Body of pancreas (tissue), 4 donors: ENCODE measurements around the gene ADRM1. TPM values are rescaled to one million over a fixed set of nuclear protein-coding genes. Genes with fewer than 3 reads are reported as not detected.

ENCODE experiments used
- ATAC-seq: fragments of 150-250 bp; one replicate; pipeline ENCODE4 v1.9.1; 2016
- DNase-seq, 4 donors: peaks; one replicate each; pipeline ENCODE4 v3.0.0-alpha.2; 2019
- H3K27ac ChIP-seq, 4 donors: fragments of 200-600 bp; sonication (generic); 1 replicate in 3 of 4; 2 replicates in 1 of 4; pipeline versions ENCODE4 v1.5.1 to v1.6.1; 2016 to 2019; ENCODE audit warnings: mild to moderate bottlenecking in 1 of 4, mixed read lengths in 1 of 4, moderate library complexity in 1 of 4
- H3K27me3 ChIP-seq, 2 donors: fragments of 200-600 bp; sonication (generic); one replicate each; pipeline ENCODE4 v1.6.0; 2016; ENCODE audit warnings: mild to moderate bottlenecking in 1 of 2
- H3K36me3 ChIP-seq, 2 donors: fragments of 200-600 bp; sonication (generic); replicated peaks in 1 of 2; 2 replicates each; pipeline ENCODE4 v1.5.1; 2016; ENCODE audit warnings: low read depth in 2 of 2; ENCODE audit not compliant: insufficient read depth in 1 of 2
- H3K4me1 ChIP-seq: fragments of 200-600 bp; sonication (generic); one replicate; pipeline ENCODE4 v1.6.0; 2016
- H3K4me3 ChIP-seq, 2 donors: fragments of 200-600 bp; sonication (generic); 1 replicate in 1 of 2; 2 replicates in 1 of 2; pipeline ENCODE4 v1.5.1; 2016 to 2019
- H3K9me3 ChIP-seq, 3 donors: fragments of 200-600 bp; sonication (generic); 1 replicate in 2 of 3; 2 replicates in 1 of 3; pipeline ENCODE4 v1.5.1; 2016
- POLR2A ChIP-seq, 3 donors: fragments of 450-650 bp; IDR thresholded peaks; one replicate each; pipeline ENCODE4 v1.6.1; 2016; ENCODE audit warnings: antibody characterized with exemption in 3 of 3, mild to moderate bottlenecking in 2 of 3
- WGBS, 2 donors: methylation state at CpG; one replicate each; pipeline ENCODE4 v1.1.5; 2017; 5-methylcytosine and 5-hydroxymethylcytosine counted together
- intact Hi-C: fragments of 100-400 bp; cut with DNase I; formaldehyde crosslinking; loops from one replicate; pipeline ENCODE4 v1.15.1; 2023
- total RNA-seq, 2 donors: library from RNA; depleted of rRNA; stranded (reverse); fragments of >200 nt; gene quantifications; one replicate each; pipeline ENCODE4 v1.1.0, GENCODE V29; 2016
- TF ChIP-seq, protein P1 (sequence below), 7 experiments: fragments of 450-650 bp in 4 of 7; fragments of 200-600 bp in 3 of 7; sonication (generic) in 3 of 7; IDR thresholded peaks; one replicate each; pipeline ENCODE4 v1.5.1; 2016 to 2019; ENCODE audit warnings: antibody characterized with exemption in 7 of 7

Gene ADRM1
- total RNA-seq, 2 donors from 2014 or later = 79.9 to 104 TPM

DNA sequence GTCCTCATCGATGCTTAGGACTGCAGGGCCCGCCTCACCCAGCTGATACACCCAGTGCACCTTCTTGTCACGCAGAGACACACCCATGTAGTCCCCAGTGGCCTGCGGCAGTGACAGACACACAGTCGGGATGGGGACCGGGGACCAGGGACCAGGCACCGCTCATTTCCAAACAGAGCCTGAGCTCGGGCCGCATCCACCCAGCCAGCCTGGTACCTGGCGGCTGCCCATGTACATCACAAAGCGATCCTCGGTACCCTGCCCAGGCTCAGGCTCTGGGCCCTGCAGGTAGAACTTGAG, 11.5 kb downstream of the ADRM1 start:
- no peak for TF ChIP-seq POLR2A (IDR thresholded peaks at IDR 0.05)
- TF ChIP-seq, protein P1, sequence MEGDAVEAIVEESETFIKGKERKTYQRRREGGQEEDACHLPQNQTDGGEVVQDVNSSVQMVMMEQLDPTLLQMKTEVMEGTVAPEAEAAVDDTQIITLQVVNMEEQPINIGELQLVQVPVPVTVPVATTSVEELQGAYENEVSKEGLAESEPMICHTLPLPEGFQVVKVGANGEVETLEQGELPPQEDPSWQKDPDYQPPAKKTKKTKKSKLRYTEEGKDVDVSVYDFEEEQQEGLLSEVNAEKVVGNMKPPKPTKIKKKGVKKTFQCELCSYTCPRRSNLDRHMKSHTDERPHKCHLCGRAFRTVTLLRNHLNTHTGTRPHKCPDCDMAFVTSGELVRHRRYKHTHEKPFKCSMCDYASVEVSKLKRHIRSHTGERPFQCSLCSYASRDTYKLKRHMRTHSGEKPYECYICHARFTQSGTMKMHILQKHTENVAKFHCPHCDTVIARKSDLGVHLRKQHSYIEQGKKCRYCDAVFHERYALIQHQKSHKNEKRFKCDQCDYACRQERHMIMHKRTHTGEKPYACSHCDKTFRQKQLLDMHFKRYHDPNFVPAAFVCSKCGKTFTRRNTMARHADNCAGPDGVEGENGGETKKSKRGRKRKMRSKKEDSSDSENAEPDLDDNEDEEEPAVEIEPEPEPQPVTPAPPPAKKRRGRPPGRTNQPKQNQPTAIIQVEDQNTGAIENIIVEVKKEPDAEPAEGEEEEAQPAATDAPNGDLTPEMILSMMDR (IDR thresholded peaks at IDR 0.05) = no peak
- Histone ChIP-seq H3K4me3 (no peak overlapping the region), H3K36me3 (peaks cover 0 to 13% of the 10 kb centered on the region in 2 donors), H3K4me1 (no peaks in the 10 kb centered on the region), H3K27me3 (no peaks in the 10 kb centered on the region), H3K27ac (no peak overlapping the region), H3K9me3 (no peaks in the 10 kb centered on the region)
- ATAC-seq (no peak), DNase-seq (no peak)
- intact Hi-C loops = no loop called here
- 89 to 100% methylated on average over 10 to 12 of the region's 12 CpGs for WGBS, 2 donors

DNA sequence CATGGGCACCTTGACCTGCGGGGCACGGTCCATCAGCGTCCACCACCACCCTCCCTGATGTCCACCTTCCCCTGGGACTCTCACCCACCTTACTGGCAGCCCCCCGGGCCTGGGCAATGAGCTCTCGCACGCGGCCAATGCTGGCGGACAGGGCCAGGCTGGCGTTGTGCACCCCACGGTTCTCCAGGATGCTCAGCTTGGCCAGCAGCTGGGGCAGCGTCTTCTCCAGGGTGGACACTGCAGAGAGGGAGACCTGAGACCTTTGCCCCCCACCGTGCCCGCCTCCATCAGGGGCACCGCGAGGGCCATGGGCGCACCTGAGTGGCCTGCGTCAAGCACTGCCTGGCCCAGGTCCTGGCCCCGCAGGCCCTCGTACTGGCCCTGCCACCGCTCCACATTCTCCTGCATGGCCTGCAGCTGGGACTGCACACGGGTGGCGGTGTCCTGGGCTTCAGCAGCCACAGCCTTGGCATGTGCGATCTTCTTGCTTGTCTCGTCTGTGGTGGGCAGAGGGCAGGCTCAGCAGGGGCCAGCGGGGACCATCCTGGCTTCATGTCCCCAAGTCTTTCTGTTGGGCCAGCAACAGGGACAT, 12.0 kb downstream of the ADRM1 start:
- ATAC-seq = no peak
- no peak overlapping the region for H3K27ac ChIP-seq
- H3K36me3 ChIP-seq = peaks cover 0 to 13% of the 10 kb centered on the region in 2 donors
- no peaks in the 10 kb centered on the region for H3K27me3 ChIP-seq
- 91 to 94% methylated on average over 8 to 19 of the region's 25 CpGs for WGBS, 2 donors
- H3K9me3 ChIP-seq = no peaks in the 10 kb centered on the region
- H3K4me1 ChIP-seq = no peaks in the 10 kb centered on the region
- intact Hi-C loops = no loop called here
- no peak overlapping the region for H3K4me3 ChIP-seq
- no peak for DNase-seq
- TF ChIP-seq POLR2A (IDR thresholded peaks at IDR 0.05) = no peak
- TF ChIP-seq, protein P1 (IDR thresholded peaks at IDR 0.05) = no peak

DNA sequence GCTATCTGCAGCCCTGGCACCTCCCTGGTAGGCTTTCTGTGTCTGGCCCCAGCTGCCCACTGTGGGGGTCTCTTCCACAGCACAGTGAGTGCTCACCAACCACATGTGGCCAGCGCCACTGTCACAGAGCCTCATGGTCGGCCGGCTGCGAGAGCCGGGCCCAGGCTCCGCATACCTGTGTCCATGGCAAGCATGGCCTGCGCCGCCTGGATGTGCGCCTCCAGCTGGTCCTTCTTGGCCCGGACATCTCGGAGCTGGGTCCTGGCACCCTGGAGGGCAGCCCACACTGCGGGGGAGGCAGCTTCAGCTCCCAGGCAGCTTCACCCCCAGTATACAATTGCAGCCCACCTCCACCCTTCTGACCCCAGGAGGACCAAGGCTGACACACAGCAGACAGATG, 13.0 kb downstream of the ADRM1 start:
- 96% methylated on average over 12 of the region's 12 CpGs; no CpG with 5 or more reads in 1 of the 2 donors for WGBS, 2 donors
- intact Hi-C loops = no loop called here
- TF ChIP-seq, protein P1 (IDR thresholded peaks at IDR 0.05) = no peak
- no peak for TF ChIP-seq POLR2A (IDR thresholded peaks at IDR 0.05)
- no peak for ATAC-seq
- H3K9me3 ChIP-seq = no peaks in the 10 kb centered on the region
- no peak for DNase-seq
- no peaks in the 10 kb centered on the region for H3K4me1 ChIP-seq
- no peak overlapping the region for H3K4me3 ChIP-seq
- no peak overlapping the region for H3K27ac ChIP-seq
- no peaks in the 10 kb centered on the region for H3K27me3 ChIP-seq
- peaks cover 0 to 13% of the 10 kb centered on the region in 2 donors for H3K36me3 ChIP-seq

DNA sequence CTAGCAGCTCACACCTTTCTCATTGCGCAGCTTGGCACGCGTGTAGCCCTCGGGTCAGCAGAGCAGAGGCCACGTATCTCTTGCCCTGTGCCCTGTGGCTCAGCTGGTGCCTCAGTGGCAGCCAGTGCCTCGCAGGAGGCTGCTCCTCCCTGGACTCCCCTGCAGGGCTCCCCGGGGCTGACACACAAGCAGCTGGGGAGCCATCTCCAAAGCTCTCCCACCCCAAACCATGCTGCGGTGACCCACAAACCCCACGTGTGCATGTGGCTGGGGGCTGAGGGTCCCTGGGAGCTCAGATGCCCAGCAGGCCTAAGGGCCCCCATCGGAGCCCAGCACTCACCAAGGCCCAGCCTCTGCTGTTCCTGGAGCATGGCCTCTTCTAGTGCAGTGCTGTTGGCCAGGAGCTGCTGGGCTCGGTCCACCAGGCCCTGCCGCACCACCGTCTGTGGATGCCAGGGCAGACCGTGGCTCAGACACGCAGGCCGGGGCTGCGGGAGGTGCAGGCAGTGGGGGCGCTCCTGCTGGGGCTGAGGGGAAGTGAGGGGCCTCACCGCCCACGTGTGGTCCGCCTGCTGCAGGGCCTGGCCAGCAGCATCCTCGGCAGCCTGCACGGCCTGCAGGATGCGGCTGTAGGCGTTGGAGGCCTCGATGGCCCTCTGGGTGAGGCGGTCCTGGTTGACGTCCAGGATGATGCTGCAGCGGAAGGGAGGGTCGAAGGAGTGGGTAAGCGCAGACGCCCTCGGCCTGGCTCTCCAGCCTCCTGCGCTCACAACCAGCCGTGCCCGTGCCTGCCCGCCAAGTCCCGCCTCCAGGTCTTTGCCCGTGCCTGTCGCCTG, 13.8 kb downstream of the ADRM1 start:
- DNase-seq = no peak
- no peak for TF ChIP-seq POLR2A (IDR thresholded peaks at IDR 0.05)
- TF ChIP-seq, protein P1 (IDR thresholded peaks at IDR 0.05) = no peak

More for the DNA sequence above, 13.8 kb downstream of the ADRM1 start:
- Histone ChIP-seq H3K27ac (no peak overlapping the region), H3K36me3 (peaks cover 0 to 13% of the 10 kb centered on the region in 2 donors), H3K4me3 (no peak overlapping the region), H3K27me3 (no peaks in the 10 kb centered on the region), H3K4me1 (no peaks in the 10 kb centered on the region), H3K9me3 (no peaks in the 10 kb centered on the region)
- intact Hi-C loops = no loop called here
- ATAC-seq = no peak
- 87 to 90% methylated on average over 19 to 31 of the region's 40 CpGs for WGBS, 2 donors
